GM18867 (cell line): Measurements from ENCODE around the gene SMAD2.
"Not testable (repeated sequence)": the region's sequence is repeated elsewhere in the genome, so short reads cannot be mapped to it uniquely, and the experiment has no call there.

Experiments
- ATAC-seq: cut with Tn5 transposase; IDR thresholded peaks from one replicate; pipeline ENCODE4 v1.9.1; 2021; ENCODE audit warnings: mild to moderate bottlenecking, moderate library complexity; ENCODE audit not compliant: unreplicated experiment

The SMAD2 gene

GRCh38 chr18:47799376-47799775, 131.1 kb downstream of the SMAD2 start:
- no peak for ATAC-seq

DNA sequence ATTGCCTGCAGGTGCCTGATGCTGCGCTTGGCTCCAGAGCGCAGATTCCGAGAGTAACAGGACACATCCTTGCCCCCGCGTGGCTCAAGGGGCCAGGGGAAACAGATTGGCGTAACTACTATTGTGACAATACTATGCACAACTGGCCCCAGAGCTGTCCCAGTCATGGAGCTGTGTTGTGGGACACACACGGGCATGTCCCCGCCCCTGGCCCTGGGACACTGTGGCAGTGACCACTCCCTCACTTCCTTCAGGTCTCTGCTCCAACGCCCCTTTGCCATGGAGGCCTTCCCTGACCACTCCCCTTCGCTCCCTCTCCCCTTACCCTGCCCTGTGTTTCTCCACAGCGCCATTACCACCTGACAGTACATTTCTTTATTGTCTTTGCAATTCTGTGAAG, 132.1 kb downstream of the SMAD2 start:
- ATAC-seq: no peak

- ATAC-seq: no peak
These were observed 133.3 kb downstream of the SMAD2 start for GRCh38 chr18:47797126-47797525.

DNA sequence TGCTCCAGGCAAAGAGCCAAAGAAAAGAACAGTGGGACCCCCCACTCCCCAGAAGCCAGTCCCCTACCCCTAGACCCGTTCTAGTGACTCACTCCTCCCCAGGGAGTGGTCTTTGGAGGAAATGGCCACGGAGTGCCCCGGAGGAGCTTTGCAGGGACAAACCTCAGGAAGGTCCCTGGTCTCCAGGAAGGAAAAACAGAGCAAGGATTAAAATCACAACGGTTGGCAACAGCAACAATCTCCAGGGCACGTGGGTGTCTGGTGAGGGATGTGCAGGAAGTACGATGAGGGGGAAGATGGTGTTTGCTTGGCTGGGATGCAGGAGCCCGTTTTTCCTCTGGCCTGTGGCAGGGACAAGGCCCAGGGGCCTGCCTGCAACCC, 135.0 kb downstream of the SMAD2 start:
- ATAC-seq: no peak

- ATAC-seq: no peak
These were observed 135.6 kb downstream of the SMAD2 start for GRCh38 chr18:47794725-47795433.

DNA sequence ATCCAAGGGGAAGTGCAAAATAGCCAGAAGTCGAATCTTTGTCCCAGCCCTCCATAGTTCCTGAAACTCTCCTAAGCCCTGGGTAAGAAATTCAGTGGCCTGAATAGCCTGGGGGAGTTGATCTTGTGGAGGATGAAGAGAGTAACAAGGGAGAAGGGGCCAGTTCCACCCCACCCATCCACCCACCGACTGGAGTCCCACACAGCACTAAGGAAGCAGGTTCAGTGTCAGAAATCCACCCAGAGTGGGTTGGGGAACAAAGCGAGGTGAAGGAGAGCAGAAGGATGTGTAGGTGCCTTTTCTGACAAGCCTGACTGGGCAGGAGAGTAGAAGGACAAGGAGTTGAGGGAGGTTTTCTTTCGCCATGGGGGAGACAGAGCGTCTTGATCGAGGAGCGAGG, 136.8 kb downstream of the SMAD2 start:
- ATAC-seq: no peak

GRCh38 chr18:47791461-47791985, 138.9 kb downstream of the SMAD2 start:
- ATAC-seq: no peak

- no peak for ATAC-seq
These were observed 140.4 kb downstream of the SMAD2 start for GRCh38 chr18:47790036-47790435.

DNA sequence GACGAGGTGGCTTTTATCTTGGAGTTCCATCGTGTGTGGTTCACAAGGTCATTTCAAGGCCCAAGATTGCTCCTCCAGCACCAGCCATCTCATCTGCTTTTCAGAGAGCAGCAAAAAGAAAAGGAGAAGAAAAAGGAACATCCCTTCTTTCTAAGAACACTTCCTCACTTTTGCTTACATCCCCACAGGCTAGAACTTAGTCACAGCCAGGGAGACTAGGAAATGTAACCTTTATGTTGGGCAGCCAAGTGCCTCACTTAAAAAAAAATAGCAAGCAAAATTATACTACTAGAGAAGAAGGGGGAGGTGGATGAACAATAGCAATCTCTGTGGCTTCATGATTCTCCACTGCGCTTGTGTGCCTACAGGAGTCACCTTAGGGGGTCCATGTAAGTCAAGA, 141.8 kb downstream of the SMAD2 start:
- no peak for ATAC-seq

DNA sequence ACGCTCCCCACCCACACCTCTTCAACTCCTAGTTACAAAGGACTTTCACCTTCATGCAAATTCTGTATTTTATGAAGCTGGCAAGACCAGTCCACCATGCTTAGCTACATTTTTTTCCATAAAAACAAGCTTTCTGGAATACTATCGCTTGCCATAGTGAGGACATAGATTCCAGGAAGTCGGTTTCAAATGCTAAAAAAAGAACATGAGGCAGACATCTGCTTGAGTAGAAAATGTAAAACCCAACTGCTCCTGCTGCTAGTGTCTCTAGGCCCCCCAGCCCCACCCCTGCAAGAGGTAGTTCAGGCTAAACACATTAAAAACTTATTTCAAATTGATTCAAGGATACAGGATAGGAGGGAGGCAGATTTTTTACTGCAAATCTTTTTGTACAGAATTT, 148.9 kb downstream of the SMAD2 start:
- no peak for ATAC-seq

DNA sequence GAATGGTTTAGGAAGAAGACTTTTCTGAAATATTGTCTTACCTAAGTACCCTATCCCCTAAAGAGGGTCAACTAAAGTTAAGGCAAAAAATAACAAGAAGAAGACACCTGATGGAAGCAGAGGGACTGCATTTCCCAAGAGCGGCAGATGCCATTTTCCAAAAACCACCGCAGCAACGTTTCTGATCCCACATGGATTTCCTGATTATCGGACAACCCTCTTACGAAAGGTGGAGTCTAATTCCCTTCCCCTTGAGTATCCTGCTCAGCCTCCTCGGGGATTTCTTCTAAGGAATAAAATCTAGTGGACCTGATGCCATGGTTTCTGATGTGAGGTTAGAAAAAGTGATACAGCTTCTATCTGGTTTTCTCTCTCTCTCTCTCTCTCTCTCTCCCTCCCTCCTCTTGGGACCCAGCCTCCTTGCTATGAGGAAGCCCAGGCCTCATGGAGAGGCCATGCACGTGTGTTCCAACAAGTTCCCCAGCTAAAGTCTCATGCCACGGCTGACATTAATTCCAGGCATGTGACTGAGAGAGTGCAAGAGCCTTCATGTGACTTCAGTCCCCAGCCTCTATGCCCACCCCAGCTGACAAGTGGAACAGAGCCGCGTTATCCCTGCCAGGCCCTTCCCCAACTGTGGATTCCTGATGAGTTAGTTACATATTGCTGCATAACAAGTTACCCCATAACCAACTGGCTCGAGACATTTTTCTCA, 150.3 kb downstream of the SMAD2 start:
- ATAC-seq: no peak

DNA sequence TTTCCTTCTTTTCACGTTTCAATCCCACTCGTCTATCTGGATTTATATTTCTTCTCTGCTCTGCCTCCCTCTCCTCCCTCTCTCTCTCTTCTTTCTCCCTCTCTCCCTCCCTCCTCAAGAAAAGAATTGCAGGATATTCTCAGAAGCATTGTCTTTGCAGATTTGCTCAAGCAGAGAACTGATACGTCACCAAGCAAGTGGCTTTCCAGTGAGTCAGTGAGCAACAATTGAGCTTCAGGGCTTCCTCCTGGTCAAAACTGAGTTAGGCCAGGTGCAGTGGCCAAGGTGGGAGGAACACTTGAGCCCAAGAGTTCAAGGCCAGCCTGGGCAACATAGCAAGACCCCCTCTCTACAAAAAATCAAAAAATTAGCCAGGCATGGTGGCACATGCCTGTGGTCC, 151.1 kb downstream of the SMAD2 start:
- no peak for ATAC-seq

GRCh38 chr18:47777626-47778025, 152.8 kb downstream of the SMAD2 start:
- ATAC-seq: no peak

GRCh38 chr18:47775961-47776360, 154.5 kb downstream of the SMAD2 start:
- ATAC-seq: no peak

DNA sequence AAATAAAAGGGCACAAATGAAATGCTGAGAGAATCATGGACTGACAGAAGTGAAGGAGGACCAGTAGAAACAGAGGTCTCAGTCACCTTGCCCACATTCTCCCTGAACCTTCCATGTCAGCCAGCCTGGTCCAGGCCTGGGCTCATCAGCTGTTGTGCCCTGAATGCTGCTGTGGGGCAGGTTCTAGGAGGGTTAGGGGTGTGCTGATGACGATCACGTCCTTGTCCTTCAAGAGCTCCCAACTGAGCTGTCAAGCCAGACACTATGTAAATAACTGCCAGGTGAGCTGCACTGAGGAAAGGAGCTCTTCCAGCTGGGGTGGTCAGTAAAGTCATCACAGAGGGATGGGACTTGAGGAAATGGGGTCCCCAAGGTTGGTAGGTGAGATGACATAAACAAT, 156.5 kb downstream of the SMAD2 start:
- no peak for ATAC-seq

DNA sequence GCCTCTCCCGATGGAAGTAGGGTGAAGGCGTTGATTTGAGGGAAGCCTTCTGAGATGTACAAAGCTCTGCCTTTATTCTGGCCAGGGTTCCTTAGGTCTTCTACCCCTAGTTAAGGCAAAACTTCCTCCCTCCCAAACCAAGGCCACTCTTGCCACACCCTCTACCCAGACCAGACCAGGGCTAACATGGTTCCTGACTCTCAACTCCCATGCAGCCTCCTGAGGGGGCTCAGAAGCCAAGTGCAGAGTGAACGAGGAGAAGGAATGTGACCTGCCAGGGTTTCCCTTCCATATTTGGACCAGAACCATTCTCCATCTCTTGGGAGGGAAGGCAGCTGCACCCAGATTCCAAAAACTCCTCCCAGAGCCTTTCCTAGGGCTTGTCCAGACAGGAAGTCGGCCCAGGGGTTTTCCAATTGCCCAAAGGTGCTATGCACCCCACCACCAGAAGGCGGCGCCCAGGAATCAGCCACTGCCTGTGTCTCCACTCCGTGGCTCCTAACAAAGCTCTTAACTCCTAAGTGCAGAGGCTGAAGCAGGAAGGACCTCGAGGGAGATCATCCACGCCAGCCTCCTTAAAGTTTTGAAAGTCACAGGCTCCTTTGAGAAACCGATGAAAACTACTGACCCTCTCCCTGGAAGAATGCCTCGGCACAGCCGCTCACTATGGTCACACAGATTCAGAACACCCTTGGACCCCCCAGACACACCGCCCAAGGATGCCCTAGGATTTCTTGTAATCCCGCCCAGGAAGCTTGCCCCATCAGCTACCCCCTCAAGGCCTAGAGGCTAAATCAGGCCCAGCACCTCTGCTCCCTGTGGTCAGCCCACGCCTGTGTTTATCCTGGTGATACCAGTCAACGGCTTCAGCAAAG, 157.8 kb downstream of the SMAD2 start:
- no peak for ATAC-seq

DNA sequence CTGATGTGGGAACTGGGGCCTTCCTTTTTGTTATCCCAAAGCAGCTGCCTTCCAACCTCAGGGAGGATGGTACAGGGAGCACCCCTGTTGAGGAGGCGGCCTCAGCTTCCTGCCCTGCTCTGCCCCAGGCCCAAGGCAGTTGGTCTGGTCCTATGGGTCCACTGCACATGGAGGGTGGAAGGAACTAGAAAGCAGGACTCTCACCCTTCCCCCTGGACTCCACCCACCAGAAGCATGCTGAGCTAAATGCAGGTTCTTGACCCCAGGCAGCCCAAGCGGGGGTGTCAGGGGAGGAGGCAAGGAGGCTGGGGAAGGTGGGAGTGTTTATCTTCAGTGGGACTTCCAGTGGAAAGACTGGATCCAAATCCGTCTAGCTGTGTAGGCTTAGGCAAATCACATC, 158.5 kb downstream of the SMAD2 start:
- ATAC-seq: no peak

DNA sequence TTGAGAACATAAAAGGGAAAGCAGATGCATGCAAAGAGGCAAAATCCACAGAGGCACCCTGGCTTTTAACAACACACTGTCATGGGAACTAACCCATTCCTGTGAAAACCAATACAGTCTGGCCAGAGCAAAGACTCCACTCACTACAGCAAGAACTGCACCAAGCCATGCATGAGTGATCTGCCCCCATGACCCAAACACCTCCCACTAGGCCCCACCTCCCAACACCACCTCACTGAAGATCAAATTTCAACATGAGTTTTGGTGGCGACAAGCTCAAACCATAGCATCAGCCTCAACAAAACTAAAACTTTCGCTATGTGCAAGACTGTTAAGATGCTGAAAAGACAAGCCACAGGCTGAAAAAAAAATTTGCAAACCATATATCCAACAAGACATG, 162.8 kb downstream of the SMAD2 start:
- ATAC-seq: peak; percentile 74

- ATAC-seq: not testable (repeated sequence)
These were observed 163.3 kb downstream of the SMAD2 start for GRCh38 chr18:47767198-47767597.
